Subcutaneous abdominal adipose tissue (tissue), 5 donors: Measurements from ENCODE around the gene CNTN4.

Experiments used
- H3K27ac ChIP-seq: one replicate; pipeline ENCODE4 v1.7.0; 2013; ENCODE audit warnings: low read depth, mild to moderate bottlenecking, inconsistent platforms, low read length, moderate library complexity
- H3K27me3 ChIP-seq, 5 donors: one replicate each; pipeline ENCODE4 v1.7.0; 2013; ENCODE audit warnings: low read length in 5 of 5, inconsistent platforms in 1 of 5; ENCODE audit not compliant: control insufficient read depth in 5 of 5, insufficient read depth in 4 of 5
- H3K36me3 ChIP-seq, 5 donors: one replicate each; pipeline ENCODE4 v1.7.0; 2013; ENCODE audit warnings: low read length in 5 of 5; ENCODE audit not compliant: control insufficient read depth in 5 of 5, insufficient read depth in 5 of 5
- H3K4me1 ChIP-seq, 5 donors: one replicate each; pipeline ENCODE4 v1.7.0; 2013; ENCODE audit warnings: low read length in 5 of 5, mild to moderate bottlenecking in 3 of 5, moderate library complexity in 1 of 5; ENCODE audit not compliant: control insufficient read depth in 5 of 5, insufficient read depth in 5 of 5
- H3K4me3 ChIP-seq, 5 donors: one replicate each; pipeline ENCODE4 v1.7.0; 2013; ENCODE audit warnings: low read length in 5 of 5, low read depth in 1 of 5
- H3K9ac ChIP-seq, 5 donors: one replicate each; pipeline ENCODE4 v1.7.0; 2013; ENCODE audit warnings: low read length in 5 of 5, mild to moderate bottlenecking in 4 of 5, moderate library complexity in 3 of 5
- H3K9me3 ChIP-seq, 5 donors: one replicate each; pipeline ENCODE4 v1.7.0; 2013; ENCODE audit warnings: low read length in 5 of 5; ENCODE audit not compliant: control insufficient read depth in 5 of 5
- donor health status: healthy.
- donor health status: healthy.
- donor health status: healthy.
- donor health status: healthy.
- donor health status: healthy.

CNTN4 gene

DNA sequence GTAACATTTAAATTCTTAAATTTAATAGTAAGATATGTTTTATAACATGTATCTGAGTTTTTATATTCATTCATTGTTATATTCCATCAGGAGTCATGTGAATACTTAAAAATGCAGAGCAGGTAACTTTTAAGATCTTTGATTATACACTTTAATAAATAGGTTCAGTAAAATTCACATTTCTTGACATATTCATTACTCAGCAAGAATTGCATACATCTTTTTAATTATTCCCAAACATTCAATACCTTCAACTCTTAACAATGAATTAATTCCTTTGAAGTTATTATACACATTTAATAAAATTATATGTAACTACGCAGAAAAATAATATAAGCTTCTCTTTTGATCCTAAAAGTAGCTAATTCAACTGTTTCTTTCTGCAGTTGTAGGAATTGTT lies 105.4 kb downstream of the CNTN4 start:
- Histone ChIP-seq H3K4me3 (no peak overlapping the region), H3K36me3 (no peaks in the 10 kb centered on the region), H3K27me3 (no peaks in the 10 kb centered on the region), H3K4me1 (no peaks in the 10 kb centered on the region), H3K27ac (no peak overlapping the region), H3K9me3 (no peaks in the 10 kb centered on the region), H3K9ac (no peak overlapping the region)

DNA sequence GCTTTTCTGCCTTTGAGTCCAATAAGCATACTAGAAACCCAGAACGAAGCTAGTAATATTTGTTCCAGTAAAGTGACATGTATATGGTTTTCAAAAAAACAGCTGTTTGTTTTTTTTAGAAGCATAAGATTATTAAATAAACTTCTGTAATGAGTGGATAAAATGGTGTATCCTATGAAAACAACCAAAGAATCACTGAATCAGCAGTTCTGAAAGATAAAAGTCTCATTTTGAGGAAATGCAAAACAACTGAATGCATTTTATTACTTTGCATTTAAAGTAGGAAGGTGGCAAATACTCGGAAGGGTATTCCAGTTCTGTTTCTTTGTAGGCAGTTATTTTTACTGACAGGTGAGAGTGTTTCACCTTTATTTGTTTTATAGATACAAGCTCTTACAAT lies 107.0 kb downstream of the CNTN4 start:
- Histone ChIP-seq H3K36me3 (no peaks in the 10 kb centered on the region), H3K4me3 (no peak overlapping the region), H3K27me3 (no peaks in the 10 kb centered on the region), H3K9ac (no peak overlapping the region), H3K4me1 (no peaks in the 10 kb centered on the region), H3K9me3 (no peaks in the 10 kb centered on the region), H3K27ac (no peak overlapping the region)

DNA sequence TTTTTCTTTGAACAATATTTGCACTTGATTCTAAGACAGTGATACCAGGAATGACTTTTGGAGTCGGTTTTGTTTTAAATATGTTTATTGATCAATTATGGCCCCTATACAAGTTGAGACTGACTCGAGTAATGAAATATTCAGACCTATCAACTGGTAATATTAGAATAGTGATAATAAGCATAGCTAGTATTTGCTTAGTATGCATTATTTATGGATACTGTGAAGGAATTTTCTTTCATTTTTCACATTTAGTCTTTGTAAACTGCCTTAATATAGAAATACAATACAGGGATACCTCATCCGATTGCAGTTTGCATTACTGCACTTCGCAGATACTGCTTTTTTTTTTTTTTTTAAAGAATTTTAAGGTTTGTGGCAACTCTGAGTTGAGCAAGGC lies 107.9 kb downstream of the CNTN4 start:
- H3K9ac ChIP-seq, result no peak overlapping the region
- no peak overlapping the region for H3K4me3 ChIP-seq

DNA sequence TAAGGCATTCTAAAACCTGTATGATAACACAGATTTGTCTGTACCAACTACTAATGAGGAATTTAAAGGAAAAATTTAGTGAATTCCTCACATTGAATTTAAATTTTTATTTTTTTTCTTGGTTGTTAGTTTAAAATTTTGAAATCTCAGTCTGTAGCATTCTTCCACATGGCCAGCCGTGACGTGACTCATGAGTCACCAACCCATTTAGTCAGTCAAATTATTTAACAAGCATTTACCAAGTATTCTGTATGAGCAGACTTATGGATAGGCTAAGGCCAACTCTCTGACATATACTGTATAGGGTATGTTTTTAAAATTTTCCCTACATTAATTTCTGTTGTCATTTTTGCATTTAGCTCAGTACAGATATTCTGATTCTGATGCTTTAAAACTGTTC lies 112.9 kb downstream of the CNTN4 start:
- H3K27ac ChIP-seq, result no peak overlapping the region

More for the DNA sequence above, 107.9 kb downstream of the CNTN4 start:
- no peaks in the 10 kb centered on the region for H3K27me3 ChIP-seq
- no peaks in the 10 kb centered on the region for H3K36me3 ChIP-seq
- no peaks in the 10 kb centered on the region for H3K4me1 ChIP-seq
- no peaks in the 10 kb centered on the region for H3K9me3 ChIP-seq
- no peak overlapping the region for H3K27ac ChIP-seq

DNA sequence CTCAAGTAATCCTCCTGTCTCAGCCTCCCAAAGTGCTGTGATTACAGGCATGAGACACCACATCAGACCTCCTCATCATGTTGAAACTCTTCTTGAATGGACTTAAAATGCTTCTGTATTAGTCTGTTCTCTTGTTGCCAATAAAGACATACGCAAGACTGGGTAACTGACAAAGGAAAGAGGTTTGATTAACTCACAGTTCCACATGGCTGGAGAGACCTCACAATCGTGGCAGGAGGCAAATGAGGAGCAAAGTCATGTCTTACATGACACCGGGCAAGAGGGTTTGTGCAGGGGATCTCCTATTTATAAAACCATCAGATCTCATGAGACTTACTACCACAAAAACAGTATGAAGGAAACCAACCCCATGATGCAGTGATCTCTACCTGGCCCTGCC lies 113.5 kb downstream of the CNTN4 start:
- Histone ChIP-seq H3K4me1 (no peaks in the 10 kb centered on the region), H3K9ac (no peak overlapping the region), H3K36me3 (no peaks in the 10 kb centered on the region), H3K27me3 (no peaks in the 10 kb centered on the region), H3K9me3 (no peaks in the 10 kb centered on the region), H3K4me3 (no peak overlapping the region), H3K27ac (no peak overlapping the region)

More for the DNA sequence above, 112.9 kb downstream of the CNTN4 start:
- Histone ChIP-seq H3K27me3 (no peaks in the 10 kb centered on the region), H3K9me3 (no peaks in the 10 kb centered on the region), H3K36me3 (no peaks in the 10 kb centered on the region), H3K4me3 (no peak overlapping the region), H3K4me1 (no peaks in the 10 kb centered on the region), H3K9ac (no peak overlapping the region)

DNA sequence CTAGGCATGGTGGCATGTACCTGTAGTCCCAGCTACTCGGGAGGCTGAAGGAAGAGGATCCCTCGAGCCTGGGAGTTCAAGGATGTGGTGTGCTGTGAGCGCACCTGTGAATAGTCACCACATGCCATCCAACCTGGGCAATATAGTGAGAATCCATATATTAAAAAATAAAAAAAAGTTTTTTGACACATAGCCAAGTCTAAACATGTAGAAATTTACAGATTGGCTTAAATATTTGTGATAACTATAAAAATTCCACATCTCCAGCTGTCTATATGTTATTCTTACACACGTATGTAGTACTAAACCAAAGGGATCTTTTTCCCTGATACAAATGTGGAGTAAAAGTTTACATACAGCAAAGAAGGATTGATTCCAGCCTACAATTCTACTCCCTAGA lies 119.7 kb downstream of the CNTN4 start:
- Histone ChIP-seq H3K36me3 (no peaks in the 10 kb centered on the region), H3K4me1 (no peaks in the 10 kb centered on the region), H3K4me3 (no peak overlapping the region), H3K27ac (no peak overlapping the region), H3K9ac (no peak overlapping the region), H3K27me3 (no peaks in the 10 kb centered on the region), H3K9me3 (no peaks in the 10 kb centered on the region)

DNA sequence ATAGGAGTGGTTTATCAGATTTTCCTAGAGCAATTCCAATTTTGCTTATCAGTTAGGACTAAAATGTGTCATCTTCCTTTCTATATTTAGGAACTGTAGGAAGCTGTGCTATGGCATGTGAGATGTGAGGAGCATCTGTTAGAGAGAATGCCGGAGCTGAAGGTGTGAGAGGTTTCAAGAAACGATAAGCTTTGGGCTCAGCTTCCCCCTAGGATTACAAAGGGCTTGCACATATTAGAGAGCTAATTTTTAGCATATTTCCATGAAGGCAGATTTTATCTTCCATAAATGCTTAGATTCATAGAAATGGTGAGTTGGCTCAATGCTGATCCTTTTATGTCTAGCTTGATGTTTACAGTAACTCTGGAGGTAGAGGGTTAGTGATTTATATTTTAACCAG lies 120.2 kb downstream of the CNTN4 start:
- Histone ChIP-seq H3K27me3 (no peaks in the 10 kb centered on the region), H3K4me1 (no peaks in the 10 kb centered on the region), H3K9ac (no peak overlapping the region), H3K9me3 (no peaks in the 10 kb centered on the region), H3K4me3 (no peak overlapping the region), H3K27ac (no peak overlapping the region), H3K36me3 (no peaks in the 10 kb centered on the region)

DNA sequence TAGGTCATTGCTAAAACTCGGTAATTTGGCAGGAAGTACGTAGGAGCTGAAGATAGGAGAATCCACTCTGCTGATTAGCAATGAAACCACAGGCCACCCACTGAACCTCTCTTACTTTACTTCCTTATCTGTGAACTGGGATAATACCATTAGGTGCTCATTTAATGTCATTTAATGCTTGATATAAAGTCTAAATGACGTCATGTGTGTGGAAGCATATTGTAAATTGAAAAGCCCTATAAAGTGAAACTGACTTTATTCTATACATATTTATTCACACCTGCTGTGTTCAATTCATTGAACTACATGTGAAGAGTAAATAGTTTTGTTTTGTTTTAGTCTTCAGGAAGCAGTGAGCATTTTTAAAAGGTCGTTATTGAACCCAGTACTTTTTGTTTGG lies 137.5 kb downstream of the CNTN4 start:
- Histone ChIP-seq H3K36me3 (no peaks in the 10 kb centered on the region), H3K4me1 (no peaks in the 10 kb centered on the region), H3K27ac (no peak overlapping the region), H3K27me3 (no peaks in the 10 kb centered on the region), H3K9ac (no peak overlapping the region), H3K4me3 (no peak overlapping the region), H3K9me3 (no peaks in the 10 kb centered on the region)

DNA sequence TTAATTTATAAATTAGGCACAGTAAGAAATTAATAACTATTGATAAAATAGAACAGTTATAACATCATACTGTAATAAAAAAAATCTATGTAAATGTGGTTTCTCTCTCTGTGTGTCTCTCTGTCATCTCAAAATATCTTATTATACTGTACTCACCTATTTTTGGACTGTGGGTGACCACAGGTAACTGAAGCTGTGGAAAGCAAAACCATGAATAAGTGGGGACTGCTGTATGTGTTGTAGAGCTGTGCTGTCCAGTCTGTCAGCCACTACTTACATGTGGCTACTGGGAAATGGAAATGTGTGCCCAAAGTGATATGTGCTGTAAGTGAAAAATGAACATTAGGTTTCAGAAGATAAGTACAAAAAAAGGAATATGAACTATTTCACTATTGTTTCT lies 145.5 kb downstream of the CNTN4 start:
- H3K27ac ChIP-seq, result no peak overlapping the region
- H3K4me1 ChIP-seq, result no peaks in the 10 kb centered on the region
- no peaks in the 10 kb centered on the region for H3K27me3 ChIP-seq
- H3K9ac ChIP-seq, result no peak overlapping the region
- no peak overlapping the region for H3K4me3 ChIP-seq
- no peaks in the 10 kb centered on the region for H3K9me3 ChIP-seq
- no peaks in the 10 kb centered on the region for H3K36me3 ChIP-seq

DNA sequence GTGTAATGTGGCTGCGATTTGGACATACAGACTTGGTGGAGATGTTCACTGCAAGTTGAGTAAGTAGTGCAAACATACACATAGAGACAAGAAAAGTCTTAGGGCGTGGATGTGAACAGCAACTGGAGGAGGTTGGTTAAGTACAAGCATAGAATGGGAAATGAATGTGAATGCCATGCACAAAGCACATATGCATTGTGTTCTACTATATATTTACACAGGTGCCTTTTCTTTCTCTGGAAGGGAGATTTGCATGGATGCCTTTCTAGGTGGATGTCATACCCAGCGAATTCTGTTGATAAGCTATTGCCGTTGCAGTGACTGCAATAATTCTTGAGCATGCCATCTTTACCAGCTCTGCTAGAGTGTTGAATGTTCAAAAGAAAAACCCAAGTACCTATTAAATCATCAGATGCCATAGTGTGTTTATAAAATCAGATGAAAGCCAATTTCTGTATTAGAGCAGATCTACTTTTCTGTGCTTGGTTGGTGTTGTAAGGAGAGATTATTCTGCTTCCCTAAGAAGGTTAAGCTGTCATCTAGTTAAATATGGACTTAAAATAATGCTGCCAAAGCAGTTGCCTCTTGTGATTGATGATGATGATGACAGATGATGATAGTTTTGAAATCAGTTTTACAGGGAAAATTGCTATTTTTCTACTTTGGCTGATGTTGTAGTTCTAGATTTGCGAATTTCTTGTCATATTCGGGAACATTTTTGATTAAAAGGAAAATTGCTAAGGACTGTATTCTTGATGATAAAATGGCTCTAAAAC lies 148.4 kb downstream of the CNTN4 start:
- H3K9me3 ChIP-seq, result no peaks in the 10 kb centered on the region
- no peaks in the 10 kb centered on the region for H3K27me3 ChIP-seq
- no peak overlapping the region for H3K4me3 ChIP-seq
- no peaks in the 10 kb centered on the region for H3K4me1 ChIP-seq
- H3K9ac ChIP-seq, result no peak overlapping the region
- no peaks in the 10 kb centered on the region for H3K36me3 ChIP-seq
- no peak overlapping the region for H3K27ac ChIP-seq
